Right kidney (tissue), 9 donors: ENCODE data around the gene CATSPER3.

Experiments
- DNase-seq: peaks from one replicate; pipeline ENCODE4 v3.0.0-alpha.2; 2016
- long read RNA-seq, 8 donors: transcript quantifications; one replicate each; lab custom pipeline, GENCODE V29; 2026

Gene CATSPER3
- long read RNA-seq, donor 1: 0 reads
- long read RNA-seq, donor 2: 0 reads
- long read RNA-seq, donor 3: 0 reads
- long read RNA-seq, donor 4: 0 reads
- long read RNA-seq, donor 5: 0 reads
- long read RNA-seq, donor 6: 0 reads
- long read RNA-seq, donor 7: 0 reads
- long read RNA-seq, donor 8: 0 reads

DNA sequence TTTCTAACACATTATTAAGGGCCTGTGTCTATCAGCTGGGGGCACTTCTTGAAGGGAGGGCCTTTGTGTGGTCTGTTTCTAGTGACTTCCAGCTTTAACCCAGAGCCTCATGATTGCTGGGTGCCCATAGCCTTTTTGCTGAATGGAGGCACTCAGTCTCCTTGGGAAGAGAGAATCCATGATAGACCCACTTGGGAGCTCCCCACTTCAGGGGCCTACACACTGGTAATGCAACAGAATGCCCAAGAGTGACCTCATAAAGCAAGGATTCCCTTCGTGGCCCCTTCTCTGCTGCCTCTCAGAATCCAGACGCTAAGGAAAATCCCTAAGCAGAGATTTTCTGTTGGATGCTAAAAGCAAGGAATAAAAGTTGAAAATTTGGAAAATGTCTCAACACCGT is at the start of gene CATSPER3:
Gene CATSPER3 (plus strand): TSS at position 301 of the 400 bp plus-strand sequence. CDS start 85 bp downstream, at position 386.
- DNase-seq: no peak

DNA sequence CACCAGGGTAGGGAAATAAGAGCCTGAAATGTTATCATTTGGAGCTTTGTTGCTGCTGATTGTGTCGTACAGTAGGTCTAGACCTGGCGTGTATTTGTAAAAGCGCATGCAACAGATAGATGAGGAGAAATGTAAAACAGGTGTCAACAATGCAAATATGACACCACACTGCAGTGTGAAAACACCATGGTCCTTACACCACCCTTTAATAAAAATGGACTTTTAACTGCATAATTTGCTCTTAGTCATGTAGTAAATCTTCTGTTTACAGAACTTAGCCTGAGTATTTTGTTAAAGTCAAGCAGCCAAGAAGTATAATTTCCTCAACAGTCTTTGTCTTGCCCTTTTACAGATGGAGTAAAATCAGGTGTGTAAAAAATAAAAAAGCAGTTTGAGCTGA is 48.8 kb upstream of the CATSPER3 start:
- DNase-seq: no peak

DNA sequence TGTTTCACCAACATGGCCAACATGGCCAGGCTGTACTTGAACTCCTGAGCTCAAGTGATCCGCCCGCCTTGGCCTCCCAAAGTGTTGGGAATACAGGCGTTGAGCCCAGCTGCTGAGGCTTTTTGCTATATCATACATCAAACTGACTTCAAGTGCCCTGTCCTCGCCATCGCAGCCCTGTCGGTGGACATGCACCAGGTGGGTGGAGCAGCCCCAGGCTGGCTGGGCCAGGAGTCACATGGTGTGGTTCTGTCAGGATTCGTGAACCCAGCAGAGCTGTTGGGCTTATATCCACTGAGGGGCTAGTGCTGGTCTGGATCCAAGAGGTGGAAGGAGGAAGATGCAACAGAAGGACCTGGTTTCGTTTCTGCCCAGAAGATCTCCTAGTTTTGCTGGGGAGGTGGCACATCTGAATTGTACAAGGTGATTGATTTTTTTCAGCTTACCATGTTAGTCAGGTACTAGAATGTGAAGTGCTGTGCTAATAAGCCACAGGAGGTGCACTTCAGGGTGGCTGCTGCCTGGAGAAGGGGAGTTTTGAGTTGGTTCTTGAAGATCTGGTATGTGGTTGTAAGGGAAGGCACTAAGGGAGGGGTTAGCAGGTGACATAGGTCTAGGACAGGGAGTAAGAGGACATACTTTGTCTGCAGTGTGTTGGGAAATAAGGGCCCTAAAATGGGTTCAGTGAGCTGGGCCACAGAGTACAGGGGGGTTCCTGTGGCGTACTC is 46.7 kb upstream of the CATSPER3 start:
- DNase-seq: no peak

DNA sequence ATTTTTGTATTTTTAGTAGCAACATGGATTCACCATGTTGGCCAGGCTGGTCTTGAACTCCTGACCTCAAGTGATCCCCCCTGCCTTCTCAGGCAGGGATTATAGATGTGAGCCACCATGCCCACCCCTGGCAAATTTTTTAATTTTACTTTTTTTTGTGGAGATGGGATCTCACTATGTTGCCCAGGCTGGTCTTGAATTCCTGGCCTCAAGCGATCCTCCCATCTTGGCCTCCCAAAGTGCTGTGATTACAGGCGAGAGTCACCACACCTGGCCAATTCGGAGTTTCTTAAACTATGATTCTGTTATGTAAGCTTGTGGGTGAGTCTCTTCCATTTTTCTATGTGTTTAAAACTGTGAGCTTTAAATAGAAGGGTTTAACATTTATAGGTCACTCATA is 35.2 kb upstream of the CATSPER3 start:
- no peak for DNase-seq

DNA sequence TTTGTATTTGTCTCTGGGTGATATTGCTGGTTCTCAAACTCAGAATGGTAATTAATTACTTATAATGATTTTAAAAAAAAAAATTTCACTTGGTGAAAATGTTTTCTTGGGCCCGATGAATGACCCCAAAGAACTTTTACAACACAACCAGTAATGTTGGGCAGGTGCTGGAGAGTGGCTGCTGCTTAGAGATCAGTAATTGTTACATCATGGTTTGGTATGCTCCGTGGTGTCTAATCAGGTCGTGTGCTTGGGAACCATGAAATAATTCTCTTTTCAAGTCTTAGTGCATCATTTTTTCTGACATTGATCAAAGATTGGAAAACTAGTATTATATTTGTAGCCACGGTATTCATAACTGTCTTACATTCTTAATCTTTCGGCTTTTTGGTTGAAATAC is 33.5 kb upstream of the CATSPER3 start:
- no peak for DNase-seq

DNA sequence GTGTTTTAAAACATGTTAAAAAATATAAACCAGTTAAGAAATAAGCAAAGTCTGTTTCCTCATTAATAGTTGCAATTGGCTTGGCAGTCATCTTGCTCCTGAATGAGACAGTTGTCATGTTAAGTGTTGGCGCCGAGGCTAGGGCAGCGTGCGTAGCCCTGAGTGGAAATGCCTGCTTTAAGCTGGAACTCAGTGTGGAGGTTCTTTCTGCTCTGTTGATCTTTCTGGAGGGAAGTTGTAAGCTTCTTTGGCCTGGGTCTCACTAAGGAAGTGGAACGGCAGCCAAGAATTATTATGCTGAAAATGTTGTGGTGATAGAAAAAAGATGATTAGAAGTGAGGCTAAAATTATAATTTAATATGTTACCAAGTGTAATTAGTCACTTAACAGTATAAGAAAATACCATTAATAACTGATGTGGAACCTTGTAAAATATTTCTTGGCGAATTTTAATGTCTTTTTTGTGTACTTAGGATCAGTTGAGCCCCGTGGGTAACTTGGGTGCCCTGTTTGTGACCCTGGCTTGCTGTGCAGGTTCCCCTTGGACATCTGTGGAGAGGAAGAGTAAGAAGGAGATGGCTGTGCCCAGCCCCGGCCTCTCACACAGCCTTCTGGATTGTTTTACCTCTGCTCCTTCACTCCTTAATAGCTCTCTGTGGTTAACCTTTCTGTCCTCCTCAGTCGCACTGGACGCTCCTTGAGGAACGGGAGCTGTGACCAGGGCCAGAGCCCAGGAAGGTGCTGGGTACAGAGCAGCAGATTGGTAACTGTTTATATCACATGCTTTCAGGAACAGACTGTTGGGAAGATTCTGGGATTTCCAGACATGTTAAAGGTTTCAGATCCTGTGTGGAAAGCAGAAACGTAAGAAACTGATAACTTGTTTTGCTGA is 31.8 kb upstream of the CATSPER3 start:
- DNase-seq: no peak

DNA sequence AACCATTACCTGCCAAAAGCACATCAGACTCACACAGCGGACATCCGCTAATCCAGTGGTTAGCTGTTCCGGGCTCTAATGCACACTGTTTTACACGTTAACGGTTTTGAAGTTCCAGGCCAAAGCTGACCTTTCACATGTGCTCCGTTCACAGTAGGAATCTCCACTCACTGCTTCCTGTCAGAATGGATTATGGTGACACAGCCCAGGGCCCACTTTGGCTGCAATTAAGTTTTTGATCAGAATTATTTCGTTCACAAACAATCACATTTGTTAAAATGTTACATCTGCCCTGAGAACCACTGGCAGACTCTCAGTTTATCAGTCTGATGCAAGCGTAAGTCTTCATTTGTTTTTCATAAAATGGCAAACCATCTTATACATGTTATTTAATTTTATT is 30.2 kb upstream of the CATSPER3 start:
- DNase-seq: no peak

DNA sequence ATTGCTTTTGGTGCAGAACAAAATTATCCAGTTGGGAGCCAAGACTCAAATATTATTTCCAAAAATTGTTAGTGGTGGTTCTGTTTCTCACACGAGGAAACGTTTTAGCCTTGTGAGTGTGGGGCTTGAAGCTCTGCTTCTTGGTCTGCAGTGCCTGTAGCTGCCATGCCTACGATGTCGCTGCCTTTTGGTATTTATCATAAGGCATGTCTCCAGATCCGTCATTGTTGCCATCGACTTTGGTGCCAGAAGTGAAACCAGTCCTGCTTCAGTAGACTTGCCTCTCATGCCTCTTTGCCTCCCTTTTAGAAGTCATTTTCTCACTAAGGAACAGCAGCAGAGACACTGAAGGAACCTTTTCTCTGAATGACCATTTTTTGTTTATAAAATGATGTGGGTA is 29.7 kb upstream of the CATSPER3 start:
- DNase-seq: no peak

DNA sequence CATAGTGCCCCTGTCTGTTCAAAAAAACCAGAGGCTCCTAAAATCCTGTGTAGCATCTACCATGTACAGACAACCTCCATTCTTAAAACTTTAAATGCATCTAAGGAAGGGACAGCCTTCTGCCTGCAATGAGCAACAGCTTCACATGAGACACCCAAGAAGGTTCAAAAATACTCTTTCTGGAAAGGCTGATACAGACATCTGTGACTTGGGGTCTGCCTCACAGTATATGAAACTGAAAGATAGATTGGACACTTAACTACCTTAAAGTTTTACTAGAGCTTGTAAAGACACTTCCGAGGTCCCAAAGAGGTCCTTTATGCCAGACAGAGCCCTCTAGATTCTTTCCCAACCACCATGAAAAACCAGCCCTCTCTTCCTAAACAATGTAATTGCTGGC is 28.2 kb upstream of the CATSPER3 start:
- no peak for DNase-seq

DNA sequence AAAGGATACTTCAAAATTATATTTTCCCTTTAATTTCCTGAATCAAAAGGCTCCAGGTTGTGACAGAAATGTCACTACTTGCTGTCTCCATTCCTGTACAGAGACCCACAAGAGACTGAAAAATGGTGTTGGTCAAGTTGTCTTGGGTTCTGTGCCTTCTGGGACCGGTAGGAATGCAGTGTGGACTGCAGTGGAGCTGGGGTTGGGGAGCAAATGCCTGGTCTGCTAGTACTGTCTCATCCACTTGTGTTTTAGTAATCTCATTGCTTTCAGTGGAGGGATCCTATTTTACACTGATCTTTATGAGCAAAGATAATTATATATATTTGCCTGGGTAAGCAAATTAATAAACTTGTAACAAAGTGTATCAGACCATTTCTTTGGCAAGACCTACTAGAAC is 24.2 kb upstream of the CATSPER3 start:
- no peak for DNase-seq

DNA sequence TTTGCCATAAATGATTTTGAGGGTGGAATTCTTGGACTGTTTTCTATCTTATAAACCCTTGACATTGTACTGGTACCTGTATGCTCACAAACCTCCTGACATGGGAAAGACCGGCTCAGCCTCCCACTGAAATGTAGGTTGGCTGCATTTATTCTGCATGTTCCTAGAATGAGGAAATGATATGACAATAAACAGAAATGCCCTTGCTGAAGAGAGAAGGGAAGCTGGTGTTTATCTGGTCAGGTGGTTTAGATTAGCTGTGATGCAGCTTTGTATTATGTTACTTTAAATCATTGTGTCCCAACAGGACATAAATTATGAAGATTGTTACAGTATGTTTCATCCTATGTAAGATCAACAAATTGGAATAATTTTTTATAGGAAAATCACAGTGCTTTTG is 23.1 kb upstream of the CATSPER3 start:
- DNase-seq: no peak

DNA sequence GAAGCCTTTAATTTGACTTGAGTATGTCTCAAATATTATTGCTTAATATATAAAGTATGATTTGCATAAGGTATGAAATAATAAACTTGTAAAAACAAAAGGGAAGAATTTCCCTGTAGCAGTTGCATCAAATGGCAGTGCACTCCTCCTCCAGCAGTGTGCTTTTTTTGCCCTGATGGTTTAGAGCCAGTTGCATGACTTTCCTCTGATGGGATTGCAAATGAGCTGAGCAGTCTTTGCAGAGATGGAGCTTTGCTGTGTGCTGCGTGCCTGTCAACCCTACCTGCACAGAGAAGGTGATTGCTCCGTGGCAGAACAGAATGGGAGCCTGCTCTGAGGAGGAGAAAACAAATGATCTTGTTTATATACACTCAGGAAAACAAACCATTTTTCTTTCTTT is 22.7 kb upstream of the CATSPER3 start:
- DNase-seq: no peak

DNA sequence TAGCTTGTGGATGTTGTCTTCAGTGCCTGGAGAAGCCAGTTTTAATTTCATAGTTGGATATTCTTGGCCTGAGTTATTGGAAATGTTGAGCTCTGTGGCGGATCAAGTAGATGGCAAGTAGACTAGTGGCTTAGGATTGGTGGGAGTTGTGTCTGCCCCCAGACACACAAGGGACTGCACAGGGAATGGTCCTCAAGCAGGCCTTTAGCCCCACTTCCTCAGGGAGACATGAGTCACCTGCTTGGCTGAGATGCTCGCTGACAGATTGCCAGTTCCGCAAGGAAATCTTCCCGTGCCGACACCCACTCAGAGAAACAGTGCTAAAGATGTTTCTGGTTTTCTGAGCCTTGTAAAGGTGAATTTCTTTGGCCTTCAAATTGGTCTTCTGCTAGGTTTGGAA is 18.8 kb upstream of the CATSPER3 start:
- no peak for DNase-seq

DNA sequence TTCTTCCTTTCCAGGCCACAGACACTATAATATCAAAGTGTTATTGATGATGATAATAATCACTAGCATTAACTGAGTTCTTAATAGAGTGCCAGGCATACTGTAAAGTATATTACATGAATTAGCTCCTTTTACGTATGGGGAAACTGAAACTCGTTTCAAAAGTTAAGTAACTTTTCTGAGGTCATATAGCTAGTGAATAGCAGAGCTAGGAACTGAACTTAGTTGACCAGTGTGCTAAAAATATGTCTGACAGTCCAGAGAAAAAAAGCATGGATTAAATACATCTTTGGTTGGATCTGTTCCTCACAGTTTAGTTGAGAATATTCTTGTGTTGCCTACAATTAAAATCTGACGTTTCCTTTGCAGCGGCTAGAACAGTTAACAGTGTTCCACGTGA is 18.4 kb upstream of the CATSPER3 start:
- DNase-seq: no peak

DNA sequence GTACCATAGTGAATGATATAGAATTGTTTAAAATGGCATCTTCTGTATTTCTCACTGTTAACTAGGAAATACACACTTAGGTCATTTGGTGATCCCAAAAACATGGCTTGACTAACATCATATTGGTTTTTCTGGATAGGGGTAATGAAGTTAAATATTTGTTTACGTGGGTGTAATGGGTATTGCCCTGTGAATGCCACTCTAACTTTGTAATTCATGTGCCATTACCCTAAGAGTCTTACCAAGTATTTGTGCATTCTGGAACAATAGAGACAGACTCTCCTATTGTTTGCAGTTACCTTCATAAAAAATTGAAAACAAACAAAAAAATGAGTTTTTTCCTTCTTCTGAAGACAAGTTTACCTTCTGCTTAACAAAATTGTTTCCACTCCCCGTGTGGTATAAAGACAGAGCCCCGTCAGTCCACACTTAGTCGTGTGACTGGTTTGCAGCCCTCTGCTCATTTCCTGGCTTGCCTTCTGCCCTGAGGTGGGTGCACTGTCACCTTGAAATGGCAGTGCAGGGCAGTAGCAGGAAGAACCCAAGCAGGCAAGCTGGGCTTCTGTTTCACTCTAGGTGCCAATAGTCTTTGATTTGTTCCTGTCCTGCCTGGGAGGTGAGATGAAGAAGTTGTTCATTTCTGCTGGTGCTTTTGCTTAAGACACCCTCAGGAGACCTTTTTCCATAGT is 9.6 kb upstream of the CATSPER3 start:
- DNase-seq: no peak

DNA sequence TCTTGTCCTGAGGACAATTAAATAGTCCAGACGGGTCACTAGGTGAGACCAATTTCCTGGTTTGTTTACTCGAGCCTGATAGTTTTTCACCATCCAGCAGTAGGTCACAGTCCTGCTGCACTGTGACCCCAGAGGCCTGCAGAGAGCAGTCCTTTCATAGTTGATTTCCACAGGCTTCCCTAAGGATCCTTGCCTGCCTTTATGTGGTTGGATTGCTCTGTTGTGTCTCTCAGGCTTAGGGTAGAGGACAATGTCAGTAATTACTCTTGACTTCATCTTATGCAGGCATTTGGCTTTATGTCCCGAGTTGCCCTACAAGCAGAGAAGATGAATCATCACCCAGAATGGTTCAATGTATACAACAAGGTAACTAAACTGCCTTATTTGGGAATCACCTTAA is 9.0 kb upstream of the CATSPER3 start:
- no peak for DNase-seq

DNA sequence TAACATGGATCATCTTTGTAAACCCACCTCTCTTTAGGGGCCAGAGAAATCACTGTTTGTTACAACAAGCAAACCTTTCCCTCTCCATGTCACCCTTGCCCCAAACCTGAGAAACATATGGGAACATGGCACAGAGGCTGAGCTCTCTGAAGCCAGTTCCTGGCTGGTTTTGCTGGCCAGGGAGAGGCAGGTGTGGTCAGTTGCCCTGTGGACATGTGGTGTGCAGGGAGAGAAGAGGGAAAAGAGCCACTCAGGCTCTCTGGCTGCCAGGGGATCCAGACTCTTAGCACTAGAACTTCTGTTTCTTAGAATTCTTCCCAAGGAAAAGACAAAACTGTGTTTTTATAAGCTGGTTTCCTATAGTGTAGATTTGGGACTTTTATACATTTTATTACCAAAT is 4.6 kb upstream of the CATSPER3 start:
- DNase-seq: no peak

DNA sequence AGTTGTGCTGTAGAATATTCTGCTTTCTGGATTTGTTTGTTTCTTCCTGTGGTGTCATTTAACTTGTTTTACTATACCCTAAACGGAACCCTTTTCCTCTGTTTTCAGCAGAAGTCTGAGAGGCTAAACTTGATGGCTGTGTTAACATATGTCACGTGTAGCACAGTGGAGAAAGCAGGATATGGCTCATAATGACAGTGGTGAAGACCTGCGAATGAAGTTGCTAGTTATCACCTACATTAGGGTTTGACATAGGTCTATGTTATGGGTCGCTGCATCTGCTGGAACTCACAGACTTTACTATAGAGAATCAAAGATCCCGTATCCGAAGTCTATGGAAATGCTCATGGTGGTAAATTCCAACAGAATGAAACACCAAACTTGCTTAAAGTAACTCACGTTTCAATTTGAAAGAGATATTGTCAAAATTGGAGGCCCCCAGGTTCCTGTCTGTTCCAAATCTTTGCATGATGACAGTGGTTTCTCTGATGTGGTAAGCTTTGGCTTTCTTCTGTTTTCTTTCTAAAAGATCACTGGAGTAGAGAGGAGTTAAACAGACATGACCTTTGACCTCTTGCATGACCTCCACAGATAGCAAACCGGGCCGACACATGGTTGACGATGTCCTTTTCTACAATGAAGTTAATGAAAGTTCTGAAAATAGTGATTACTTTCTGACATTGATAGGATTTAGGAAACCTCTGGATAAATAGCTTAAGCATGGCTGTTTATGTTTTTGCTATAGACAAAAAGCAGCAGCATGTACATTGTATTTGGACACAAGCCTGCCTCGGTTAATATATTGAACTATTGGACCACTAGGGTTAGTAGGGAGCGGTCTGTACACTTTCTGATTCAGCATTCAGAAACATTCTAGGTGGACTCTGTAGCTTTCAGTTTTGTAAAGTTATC is 3.1 kb upstream of the CATSPER3 start:
- DNase-seq: no peak

DNA sequence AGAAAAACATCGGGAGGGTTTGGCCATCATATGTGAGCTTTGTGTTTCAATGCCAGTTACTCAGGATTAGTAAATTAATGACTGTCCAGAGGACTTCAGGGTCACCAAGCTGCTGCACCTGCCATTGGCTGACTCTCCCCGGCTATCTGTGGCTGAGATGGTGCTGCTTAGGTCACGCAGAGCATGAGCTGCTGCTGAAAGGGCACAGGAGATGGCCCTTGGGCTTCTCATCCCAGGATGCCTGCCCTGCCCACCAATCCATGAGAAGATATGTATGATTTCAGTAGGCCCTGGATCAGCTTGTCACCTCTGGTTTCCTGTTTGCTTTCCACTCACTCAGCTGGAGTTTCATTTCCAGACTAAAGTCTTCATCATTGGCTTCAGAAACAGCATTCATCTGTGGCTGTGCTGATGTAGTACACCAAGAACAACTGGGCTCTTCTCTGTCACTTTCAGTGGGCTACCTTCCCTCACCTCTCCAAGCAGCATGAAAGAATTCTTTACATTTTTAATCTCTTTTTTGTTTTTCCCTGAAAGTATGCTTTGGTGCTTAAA is 2.4 kb upstream of the CATSPER3 start:
- DNase-seq: no peak

DNA sequence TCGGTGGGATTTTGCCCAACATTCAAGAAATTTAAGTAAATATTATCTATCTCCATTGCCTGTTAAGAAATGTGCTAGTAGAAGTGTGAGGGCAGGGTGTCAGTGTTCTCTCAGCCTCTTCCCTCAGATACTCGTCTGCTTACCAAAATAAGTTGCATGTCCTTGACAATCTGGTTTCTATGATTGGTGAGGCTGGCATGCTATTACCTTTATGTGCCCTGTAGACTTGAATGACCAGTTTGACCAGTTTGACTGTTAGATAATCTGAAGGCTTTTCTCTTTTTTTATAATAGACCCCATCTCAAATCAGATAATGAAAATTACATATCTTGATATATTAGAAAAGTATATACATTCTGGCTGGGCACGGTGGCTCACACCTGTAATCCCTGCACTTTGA is 348 bp downstream of the CATSPER3 start:
- no peak for DNase-seq

DNA sequence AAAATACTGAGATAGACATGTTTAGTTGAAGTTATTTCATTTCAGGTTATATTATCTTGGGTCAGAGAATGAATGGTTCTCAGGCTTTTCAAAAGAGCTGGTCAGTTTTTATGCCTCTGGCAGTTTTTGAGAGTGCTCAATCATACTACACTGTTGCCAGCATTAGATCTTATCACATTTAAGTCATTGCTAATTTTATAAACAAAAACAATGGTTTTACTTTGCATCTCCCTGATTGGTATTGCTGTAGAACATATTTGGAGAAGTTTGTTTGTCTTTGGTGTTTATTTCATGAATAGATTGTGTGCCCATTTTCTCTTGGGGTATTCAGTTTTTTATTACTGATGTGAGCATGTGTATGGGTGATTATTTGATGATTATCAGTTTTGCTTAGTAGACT is 1.5 kb downstream of the CATSPER3 start:
- no peak for DNase-seq
